ENCODE data around the gene IDE.
"Not testable (repeated sequence)": the region's sequence is repeated elsewhere in the genome, so short reads cannot be mapped to it uniquely, and the experiment has no call there.

Gene IDE

GRCh38 chr10:92492748-92493240 is 81.1 kb downstream of the IDE start:
- no peak for DNase-seq (ENCODE audit: low read depth in 1 of 2, low spot score in 1 of 2)

- DNase-seq (ENCODE audit: low read depth in 1 of 2, low spot score in 1 of 2) = no peak
Measured at GRCh38 chr10:92490387-92490786, 83.5 kb downstream of the IDE start.

- DNase-seq (ENCODE audit: low read depth in 1 of 2, low spot score in 1 of 2) = no peak
Measured at GRCh38 chr10:92486637-92487036, 87.3 kb downstream of the IDE start.

GRCh38 chr10:92483539-92483938 is 90.4 kb downstream of the IDE start:
- DNase-seq (ENCODE audit: low read depth in 1 of 2, low spot score in 1 of 2) = no peak

- no peak for DNase-seq (ENCODE audit: low read depth in 1 of 2, low spot score in 1 of 2)
Measured at GRCh38 chr10:92480413-92480812, 93.5 kb downstream of the IDE start.

- no peak for DNase-seq (ENCODE audit: low read depth in 1 of 2, low spot score in 1 of 2)
Measured at GRCh38 chr10:92479547-92479946, 94.3 kb downstream of the IDE start.

GRCh38 chr10:92478536-92478935 is 95.4 kb downstream of the IDE start:
- no peak for DNase-seq (ENCODE audit: low read depth in 1 of 2, low spot score in 1 of 2)

- DNase-seq (ENCODE audit: low read depth in 1 of 2, low spot score in 1 of 2) = no peak
Measured at GRCh38 chr10:92475357-92475868, 98.5 kb downstream of the IDE start.

- no peak for DNase-seq (ENCODE audit: low read depth in 1 of 2, low spot score in 1 of 2)
Measured at GRCh38 chr10:92470026-92470425, 103.9 kb downstream of the IDE start.

- no peak for DNase-seq (ENCODE audit: low read depth in 1 of 2, low spot score in 1 of 2)
Measured at GRCh38 chr10:92464364-92464763, 109.5 kb downstream of the IDE start.

GRCh38 chr10:92463582-92463981 is 110.3 kb downstream of the IDE start:
- no peak for DNase-seq (ENCODE audit: low read depth in 1 of 2, low spot score in 1 of 2)

GRCh38 chr10:92454955-92455354 is 118.9 kb downstream of the IDE start:
- not testable (repeated sequence) for DNase-seq (ENCODE audit: low read depth in 1 of 2, low spot score in 1 of 2)

GRCh38 chr10:92452313-92452712 is 121.6 kb downstream of the IDE start:
- DNase-seq (ENCODE audit: low read depth in 1 of 2, low spot score in 1 of 2) = no peak

- DNase-seq (ENCODE audit: low read depth in 1 of 2, low spot score in 1 of 2) = no peak
Measured at GRCh38 chr10:92451431-92451830, 122.5 kb downstream of the IDE start.

GRCh38 chr10:92450896-92451295 is 123.0 kb downstream of the IDE start:
- no peak for DNase-seq (ENCODE audit: low read depth in 1 of 2, low spot score in 1 of 2)

- no peak for DNase-seq (ENCODE audit: low read depth in 1 of 2, low spot score in 1 of 2)
Measured at GRCh38 chr10:92440578-92440977, 133.3 kb downstream of the IDE start.

GRCh38 chr10:92438220-92438619 is 135.7 kb downstream of the IDE start:
- no peak for DNase-seq (ENCODE audit: low read depth in 1 of 2, low spot score in 1 of 2)

GRCh38 chr10:92436611-92437010 is 137.3 kb downstream of the IDE start:
- no peak for DNase-seq (ENCODE audit: low read depth in 1 of 2, low spot score in 1 of 2)

- not testable (repeated sequence) for DNase-seq (ENCODE audit: low read depth in 1 of 2, low spot score in 1 of 2)
Measured at GRCh38 chr10:92436065-92436464, 137.8 kb downstream of the IDE start.

- DNase-seq (ENCODE audit: low read depth in 1 of 2, low spot score in 1 of 2) = no peak
Measured at GRCh38 chr10:92434385-92434784, 139.5 kb downstream of the IDE start.

- DNase-seq (ENCODE audit: low read depth in 1 of 2, low spot score in 1 of 2) = no peak
Measured at GRCh38 chr10:92432596-92432995, 141.3 kb downstream of the IDE start.

GRCh38 chr10:92430103-92430502 is 143.8 kb downstream of the IDE start:
- DNase-seq (ENCODE audit: low read depth in 1 of 2, low spot score in 1 of 2) = no peak

- no peak for DNase-seq (ENCODE audit: low read depth in 1 of 2, low spot score in 1 of 2)
Measured at GRCh38 chr10:92421550-92421949, 152.3 kb downstream of the IDE start.

Data from activated T-helper 1 cell treated with anti-CD3 and anti-CD28 coated beads, Interleukin-2, amount 50 U/mL, for 16 hours (primary cell).